Inferior parietal cortex (tissue), 1 donor: Measurements from ENCODE around the gene ZNF688.
"Not testable (repeated sequence)": the region's sequence is repeated elsewhere in the genome, so short reads cannot be mapped to it uniquely, and the experiment has no call there.

Experiments used
- DNase-seq: peaks from one replicate; pipeline ENCODE4 v3.0.0-alpha.2; 2016; ENCODE audit errors: extremely low spot score

ZNF688 gene

DNA sequence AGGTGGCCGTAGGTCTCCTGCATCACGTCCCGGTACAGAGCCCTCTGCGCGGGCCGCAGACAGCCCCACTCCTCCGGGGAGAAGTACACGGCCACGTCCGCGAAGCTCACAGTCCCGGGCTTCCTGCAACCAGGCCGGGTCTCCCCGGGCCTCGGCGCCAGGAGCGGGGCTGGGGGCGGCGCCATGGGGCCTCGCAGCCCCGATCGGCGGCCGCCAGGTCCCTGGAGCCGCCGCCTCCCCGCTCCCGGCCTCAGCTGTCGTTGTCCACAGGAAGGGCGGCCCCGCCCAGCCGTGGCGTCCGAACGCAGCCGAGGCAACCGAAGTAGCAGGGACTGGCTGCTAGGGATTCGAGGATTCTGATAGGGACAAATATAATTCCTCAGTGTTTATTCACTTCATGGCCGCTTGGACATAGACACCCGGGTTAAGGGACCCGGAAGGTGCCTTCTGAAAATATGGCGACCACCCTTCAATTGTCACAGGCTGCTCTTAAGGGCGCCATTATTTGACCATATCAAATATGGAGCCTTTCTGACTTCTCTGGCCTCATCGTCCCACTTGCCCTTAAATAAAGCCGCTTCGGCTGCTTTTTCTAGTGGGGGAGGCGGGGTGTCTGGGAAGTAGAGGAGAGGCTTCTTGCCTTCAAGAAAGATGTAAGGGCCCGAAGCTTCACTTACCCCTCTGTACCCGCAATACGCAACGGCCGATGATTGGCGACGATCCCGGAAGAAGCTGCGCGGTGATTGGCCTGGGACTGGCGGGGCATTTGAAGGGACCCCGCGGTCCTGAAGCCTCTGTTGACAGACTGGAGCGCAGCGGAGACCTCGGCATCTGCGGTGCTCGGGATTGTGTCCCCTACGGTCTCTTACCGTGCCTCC lies at the start of gene ZNF688:
TSS of gene ZNF688 (minus strand) at position 270 of the 878 bp plus-strand sequence. CDS start at position 185, 85 bp downstream.
- peak; percentile 96 for DNase-seq

DNA sequence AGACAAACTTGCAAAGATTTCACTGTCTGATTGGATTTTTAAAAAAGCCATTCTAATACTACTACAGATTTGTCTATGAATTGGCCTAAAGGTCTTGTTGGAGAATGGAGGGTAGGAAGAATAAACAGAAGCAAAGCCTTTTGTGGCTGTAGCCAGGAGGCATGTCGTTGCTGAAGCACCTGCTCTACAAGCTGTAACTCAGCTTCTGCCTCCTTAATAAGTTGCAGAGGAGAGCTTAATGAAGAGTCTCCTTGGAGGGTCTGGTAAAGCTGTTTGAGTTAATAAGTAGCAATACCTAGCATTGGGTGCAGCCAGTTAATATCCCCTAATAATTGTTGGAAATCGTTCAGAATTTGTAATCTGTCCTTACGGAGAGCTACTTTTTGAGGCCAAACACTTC lies 48.7 kb upstream of the ZNF688 start:
- no peak for DNase-seq

- no peak for DNase-seq
Observed at GRCh38 chr16:30619638-30620037, 48.1 kb upstream of the ZNF688 start.

GRCh38 chr16:30619202-30619601 lies 47.7 kb upstream of the ZNF688 start:
- DNase-seq = peak; percentile 16

DNA sequence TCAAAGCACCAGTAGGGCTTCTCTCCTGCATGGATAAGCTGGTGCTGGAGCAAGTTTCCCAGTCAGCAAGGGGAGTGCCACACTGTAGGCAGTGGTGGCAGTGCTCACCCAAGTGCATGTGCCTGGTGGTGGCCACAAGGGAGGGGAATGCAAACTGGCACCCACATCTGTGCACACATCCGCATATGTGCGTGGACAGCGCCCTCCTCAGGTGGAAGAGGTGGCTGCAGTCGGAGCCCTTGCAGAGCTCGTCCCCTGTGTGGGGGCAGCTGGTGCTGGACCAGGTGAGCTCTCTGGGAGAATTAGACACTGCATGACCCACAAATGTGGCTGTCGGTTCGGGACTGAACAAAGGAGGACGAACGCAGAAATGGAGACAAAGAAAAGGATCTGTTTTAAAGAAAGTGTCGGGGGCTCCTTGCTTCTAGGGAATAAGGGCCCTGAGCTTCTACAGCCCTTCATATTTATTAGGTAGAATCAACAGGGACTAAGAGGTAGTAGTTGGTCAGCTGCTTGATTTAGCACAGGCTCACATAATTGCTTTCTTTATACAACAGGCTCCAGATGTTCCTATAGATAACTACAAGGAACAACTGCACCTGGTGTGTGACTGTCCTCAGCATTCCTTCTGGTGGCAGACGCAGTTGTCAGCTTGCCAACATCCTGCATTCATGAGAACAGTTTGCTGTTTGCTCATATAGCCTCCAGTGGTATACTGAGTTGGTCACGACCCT lies 44.0 kb upstream of the ZNF688 start:
- no peak for DNase-seq

DNA sequence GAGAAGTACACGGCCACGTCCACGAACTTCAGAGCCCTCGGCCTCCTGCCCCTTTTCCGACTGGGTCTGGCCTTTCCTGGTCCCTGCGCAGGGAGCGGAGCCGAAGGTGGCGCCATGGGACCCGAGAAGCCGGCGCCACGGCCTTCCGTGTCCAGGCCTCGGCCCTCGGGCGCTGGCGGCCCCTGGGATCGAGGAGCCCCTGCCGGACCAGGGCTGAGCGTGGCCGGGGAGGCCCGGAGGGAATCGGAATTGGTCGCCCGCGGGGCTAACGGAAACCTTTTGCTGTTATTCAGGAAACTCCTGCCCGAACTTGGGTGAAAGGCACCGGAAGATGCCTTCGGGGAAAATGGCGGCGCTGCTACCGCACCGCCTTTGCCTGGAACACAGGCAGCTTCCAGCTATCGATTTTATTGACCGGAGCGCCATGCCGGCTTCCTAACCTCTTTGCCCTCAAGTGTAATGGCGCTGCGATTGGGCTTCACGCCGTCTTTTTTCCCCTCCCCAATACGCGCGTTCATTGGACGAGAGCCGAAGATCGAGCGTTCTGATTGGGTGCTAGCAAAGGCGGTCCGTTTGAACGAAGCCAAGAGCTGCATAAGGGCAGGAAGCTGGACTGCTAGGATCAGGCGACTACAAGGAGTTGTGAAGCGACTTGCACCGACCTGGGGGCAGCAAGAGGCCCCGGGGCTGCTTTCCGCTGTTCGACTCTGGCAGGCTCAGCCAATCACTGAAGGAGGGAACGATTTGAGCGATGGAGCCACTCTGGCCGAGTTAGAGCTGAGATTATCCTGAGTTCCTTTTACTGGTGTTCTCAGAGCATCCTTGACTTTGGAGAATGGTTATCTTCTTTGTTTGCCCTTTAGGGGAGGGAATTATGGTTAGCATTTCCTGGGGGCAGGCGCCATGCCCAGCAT lies 38.7 kb upstream of the ZNF688 start, which contains the start of gene ZNF689:
TSS of gene ZNF689 (minus strand) at position 464 of the 914 bp plus-strand sequence. CDS start at position 116, 348 bp downstream.
- DNase-seq = peak; percentile 99

DNA sequence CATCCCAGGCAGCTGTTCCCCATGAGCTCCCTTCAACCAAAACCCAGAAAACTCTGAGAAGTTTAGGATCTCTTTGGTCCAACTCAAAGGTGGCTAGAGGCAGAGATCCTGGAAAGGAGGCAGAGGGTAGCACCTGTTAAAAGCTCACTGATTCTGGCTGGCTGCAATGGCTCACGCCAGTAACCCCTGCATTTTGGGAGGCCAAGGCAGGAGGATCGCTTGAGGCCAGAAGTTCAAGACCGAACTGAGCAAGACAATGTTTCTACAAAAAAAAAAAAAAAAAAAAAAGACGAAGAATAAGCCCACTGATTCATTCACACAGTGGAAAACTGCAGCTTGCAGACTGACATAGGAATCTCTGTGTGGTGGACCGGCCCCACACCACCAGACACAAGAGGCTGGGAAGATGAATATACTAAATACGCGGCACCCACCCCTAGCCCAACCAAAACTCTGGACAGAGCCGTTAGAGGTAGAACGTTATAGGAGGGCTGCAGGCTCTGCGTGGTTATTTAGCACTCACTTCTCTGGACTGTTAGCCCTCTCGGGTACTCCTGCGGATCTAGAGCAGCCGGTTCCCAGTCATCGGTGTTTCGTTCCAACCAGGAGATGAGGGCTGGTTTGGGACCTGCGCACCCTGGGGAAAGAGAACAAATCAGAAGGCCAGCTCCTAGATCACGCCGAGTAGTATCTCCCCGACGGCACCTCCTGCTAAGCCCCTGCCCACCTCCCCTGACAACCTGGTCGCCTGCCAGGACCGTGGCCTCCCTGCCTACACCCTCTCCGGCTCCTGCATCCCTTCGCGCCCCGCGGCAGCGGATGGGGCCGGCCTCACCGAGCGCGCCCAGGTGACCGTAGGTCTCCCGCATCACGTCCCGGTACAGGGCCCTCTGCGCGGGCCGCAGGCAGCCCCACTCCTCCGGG lies 37.8 kb upstream of the ZNF688 start:
- peak; percentile 18 for DNase-seq

DNA sequence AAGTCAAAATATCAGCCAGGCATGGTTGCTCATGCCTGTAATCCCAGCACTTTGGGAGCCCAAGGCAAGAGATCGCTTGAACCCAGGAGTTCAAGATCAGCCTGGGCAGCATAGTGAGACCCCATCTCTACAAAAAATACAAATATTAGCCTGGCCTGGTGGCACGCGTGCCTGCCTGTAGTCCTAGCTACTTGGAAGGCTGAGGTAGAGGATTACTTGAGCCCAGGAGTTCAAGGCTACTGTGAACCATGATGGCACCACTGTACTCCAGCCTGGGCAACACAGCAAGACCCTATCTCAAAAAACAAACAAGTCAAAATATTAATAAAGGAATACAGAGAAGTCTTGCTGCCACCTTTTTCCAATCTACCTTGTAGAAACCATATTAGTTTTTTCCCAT lies 34.5 kb upstream of the ZNF688 start:
- no peak for DNase-seq

- DNase-seq = no peak
Observed at GRCh38 chr16:30605158-30605557, 33.6 kb upstream of the ZNF688 start.

- DNase-seq = no peak
Observed at GRCh38 chr16:30604316-30604947, 32.9 kb upstream of the ZNF688 start.

DNA sequence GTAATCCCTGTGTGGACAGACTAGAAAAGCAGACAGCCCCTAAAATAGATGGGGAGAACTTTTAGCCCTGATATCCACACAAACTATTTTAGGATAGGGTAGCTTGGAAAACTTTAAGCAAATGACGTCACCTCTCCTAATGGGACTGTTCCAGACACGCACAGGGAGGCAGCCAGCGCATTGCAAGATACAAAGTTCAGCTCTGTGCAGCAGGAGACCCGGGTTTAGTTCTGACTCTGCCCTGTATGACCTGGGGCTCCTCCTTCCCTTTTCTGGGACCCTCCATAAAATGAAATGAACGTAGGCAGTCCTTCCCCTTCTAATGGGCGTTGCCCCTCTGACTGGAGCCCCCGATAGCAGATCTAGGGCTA lies 32.4 kb upstream of the ZNF688 start:
- DNase-seq = no peak

DNA sequence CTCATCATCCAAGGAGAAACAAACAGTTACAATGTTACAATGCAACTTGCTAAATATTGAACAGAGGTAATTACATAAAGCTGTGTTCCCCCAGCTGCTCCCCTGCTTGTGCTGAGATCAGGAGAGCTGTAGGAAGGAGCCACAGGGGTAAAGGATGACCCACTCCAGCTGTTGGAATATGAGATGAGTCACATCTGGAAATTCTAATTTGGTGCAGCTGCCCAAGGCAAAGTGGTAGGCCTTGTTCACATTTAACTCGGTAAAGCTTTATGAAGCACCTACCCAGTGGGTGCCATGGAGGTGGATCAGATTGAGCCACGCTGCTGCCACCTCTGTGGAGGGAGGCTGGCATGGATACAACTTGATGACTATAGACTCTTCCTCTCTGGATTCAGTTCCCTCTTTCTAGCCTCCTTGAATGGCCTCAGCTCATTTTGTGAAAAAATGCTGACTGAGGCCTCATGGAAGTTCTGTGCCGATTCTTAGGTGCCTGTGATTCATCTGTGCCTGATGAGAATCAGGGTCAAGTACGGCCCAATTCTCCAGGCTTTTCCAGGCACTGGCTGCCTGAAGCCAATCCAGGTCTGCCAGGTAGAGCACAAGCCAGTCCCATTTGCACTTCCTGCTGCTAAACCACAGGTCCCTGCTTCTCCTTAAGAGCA lies 31.2 kb upstream of the ZNF688 start:
- no peak for DNase-seq

DNA sequence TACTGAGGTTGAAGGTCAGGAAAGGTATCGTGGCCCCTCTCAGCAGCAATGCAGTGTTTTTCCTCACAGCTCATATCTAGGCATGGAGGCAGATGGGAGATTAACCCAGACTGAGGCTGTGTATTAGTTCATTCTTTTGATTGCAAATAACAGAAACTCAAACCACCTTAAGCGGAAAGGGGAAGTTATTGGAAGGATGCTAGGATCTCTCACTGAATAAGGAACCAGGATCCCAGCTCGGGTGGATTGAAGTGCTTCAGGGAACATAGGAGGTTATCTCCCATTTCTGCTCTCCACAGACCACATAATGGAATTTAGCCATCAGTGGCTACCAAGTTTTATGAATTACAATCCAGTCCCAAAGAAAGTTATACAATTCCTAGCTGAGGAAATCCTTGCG lies 30.5 kb upstream of the ZNF688 start:
- no peak for DNase-seq

GRCh38 chr16:30600929-30601328 lies 29.4 kb upstream of the ZNF688 start:
- DNase-seq = no peak

DNA sequence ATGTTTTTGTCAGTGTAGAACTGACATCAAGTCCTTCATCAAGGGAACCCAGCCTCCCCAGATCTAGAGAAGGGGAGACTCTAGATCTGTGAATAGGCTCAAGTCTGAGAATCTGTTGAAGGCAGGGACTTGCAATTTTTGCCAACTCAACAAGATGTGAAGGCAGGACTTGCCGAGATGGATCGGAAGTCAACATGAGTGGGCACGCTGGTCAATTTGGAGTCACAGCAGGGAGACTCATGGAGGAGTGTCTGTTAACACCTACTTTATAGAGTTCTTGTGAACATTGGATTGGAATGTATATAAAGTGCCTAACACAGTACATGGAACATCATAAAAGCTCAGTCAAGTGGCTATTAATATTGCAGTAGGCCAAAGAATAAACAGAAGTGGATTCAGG lies 28.7 kb upstream of the ZNF688 start:
- DNase-seq = no peak

- no peak for DNase-seq
Observed at GRCh38 chr16:30592871-30593270, 21.4 kb upstream of the ZNF688 start.

- not testable (repeated sequence) for DNase-seq
Observed at GRCh38 chr16:30590869-30591268, 19.4 kb upstream of the ZNF688 start.

GRCh38 chr16:30589582-30589981 lies 18.1 kb upstream of the ZNF688 start:
- DNase-seq = not testable (repeated sequence)

DNA sequence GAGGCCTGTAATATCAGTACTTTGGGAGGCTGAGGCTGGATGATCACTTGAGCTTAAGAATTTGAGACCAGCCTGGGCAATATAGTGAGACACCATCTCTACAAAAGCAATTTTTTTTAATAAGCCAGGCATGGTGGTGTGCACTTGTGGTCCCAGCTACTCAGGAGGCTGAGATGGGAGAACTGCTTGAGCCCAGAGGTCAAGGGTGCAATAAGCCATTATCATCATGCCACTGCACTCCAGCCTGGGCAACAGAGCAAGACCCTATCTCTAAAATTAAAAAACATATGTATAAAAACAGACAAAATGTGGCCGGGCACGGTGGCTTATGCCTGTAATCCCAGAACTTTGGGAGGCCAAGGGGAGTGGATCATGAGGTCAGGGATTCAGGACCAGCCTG lies 17.1 kb upstream of the ZNF688 start:
- no peak for DNase-seq
